ENCODE measurements around the gene CIZ1.

DNA sequence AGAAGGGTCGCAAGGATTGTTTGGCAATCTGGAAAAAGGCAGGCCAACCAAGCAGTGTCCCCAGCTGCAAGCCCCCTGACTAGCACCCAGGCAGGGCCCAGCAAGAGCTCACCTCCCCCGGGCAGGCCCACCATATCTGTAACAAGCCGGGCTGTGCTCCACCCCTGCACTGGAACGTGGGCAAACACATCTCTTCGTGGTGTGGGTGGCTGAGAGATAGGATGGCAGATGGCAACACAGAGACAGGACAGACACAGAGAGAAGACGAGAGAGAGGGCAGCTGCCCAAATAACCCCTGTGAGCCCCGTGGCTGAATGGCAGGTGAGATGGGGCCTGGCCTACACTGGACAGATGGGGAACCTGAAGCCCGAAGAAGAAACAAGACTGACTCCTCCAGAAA, 21.9 kb downstream of the CIZ1 start:
- TF ChIP-seq SIN3A (IDR thresholded peaks at IDR 0.05; ENCODE audit: low read depth, low read length) = no peak
- no peak for TF ChIP-seq STAT3 (IDR thresholded peaks at IDR 0.05; ENCODE audit: low read depth, low read length)
- TF ChIP-seq SIX5 (IDR thresholded peaks at IDR 0.05; ENCODE audit: low read depth, low read length, severe bottlenecking) = no peak
- TF ChIP-seq, protein P1, sequence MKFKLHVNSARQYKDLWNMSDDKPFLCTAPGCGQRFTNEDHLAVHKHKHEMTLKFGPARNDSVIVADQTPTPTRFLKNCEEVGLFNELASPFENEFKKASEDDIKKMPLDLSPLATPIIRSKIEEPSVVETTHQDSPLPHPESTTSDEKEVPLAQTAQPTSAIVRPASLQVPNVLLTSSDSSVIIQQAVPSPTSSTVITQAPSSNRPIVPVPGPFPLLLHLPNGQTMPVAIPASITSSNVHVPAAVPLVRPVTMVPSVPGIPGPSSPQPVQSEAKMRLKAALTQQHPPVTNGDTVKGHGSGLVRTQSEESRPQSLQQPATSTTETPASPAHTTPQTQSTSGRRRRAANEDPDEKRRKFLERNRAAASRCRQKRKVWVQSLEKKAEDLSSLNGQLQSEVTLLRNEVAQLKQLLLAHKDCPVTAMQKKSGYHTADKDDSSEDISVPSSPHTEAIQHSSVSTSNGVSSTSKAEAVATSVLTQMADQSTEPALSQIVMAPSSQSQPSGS (IDR thresholded peaks at IDR 0.05; ENCODE audit: low read length) = no peak
- TF ChIP-seq RBBP5 (conservative IDR thresholded peaks at IDR 0.05) = no peak
- no peak for TF ChIP-seq RAD21 (IDR thresholded peaks at IDR 0.05; ENCODE audit: insufficient read depth, low read depth, low read length)
- TF ChIP-seq KAT2A (conservative IDR thresholded peaks at IDR 0.05; ENCODE audit: control insufficient read depth, low read depth, low read length) = no peak
- TF ChIP-seq SREBF2 (IDR thresholded peaks at IDR 0.05; ENCODE audit: low read length) = no peak
